Neuron (in vitro differentiated cells): ENCODE data around the gene TTLL6.
A peak's percentile ranks its signal among the peaks of the same experiment; 100 is the strongest.

Source experiments
- H2AFZ ChIP-seq: one replicate; pipeline ENCODE4 v1.6.1; 2013; ENCODE audit warnings: low read depth, mild to moderate bottlenecking, inconsistent platforms, low read length, moderate library complexity
- H3K27me3 ChIP-seq: one replicate; pipeline ENCODE4 v1.6.1; 2013; ENCODE audit warnings: low read length; ENCODE audit not compliant: insufficient read depth
- H3K36me3 ChIP-seq: one replicate; pipeline ENCODE4 v1.6.1; 2013; ENCODE audit warnings: low read length; ENCODE audit not compliant: insufficient read depth
- H3K4me1 ChIP-seq: one replicate; pipeline ENCODE4 v1.6.1; 2013; ENCODE audit warnings: low read length; ENCODE audit not compliant: insufficient read depth
- H3K4me3 ChIP-seq: 2 replicates; pipeline ENCODE4 v1.5.1; 2013; ENCODE audit warnings: mild to moderate bottlenecking, low read length, moderate library complexity
- H3K9me3 ChIP-seq: one replicate; pipeline ENCODE4 v1.6.1; 2013; ENCODE audit warnings: low read length

The TTLL6 gene

DNA sequence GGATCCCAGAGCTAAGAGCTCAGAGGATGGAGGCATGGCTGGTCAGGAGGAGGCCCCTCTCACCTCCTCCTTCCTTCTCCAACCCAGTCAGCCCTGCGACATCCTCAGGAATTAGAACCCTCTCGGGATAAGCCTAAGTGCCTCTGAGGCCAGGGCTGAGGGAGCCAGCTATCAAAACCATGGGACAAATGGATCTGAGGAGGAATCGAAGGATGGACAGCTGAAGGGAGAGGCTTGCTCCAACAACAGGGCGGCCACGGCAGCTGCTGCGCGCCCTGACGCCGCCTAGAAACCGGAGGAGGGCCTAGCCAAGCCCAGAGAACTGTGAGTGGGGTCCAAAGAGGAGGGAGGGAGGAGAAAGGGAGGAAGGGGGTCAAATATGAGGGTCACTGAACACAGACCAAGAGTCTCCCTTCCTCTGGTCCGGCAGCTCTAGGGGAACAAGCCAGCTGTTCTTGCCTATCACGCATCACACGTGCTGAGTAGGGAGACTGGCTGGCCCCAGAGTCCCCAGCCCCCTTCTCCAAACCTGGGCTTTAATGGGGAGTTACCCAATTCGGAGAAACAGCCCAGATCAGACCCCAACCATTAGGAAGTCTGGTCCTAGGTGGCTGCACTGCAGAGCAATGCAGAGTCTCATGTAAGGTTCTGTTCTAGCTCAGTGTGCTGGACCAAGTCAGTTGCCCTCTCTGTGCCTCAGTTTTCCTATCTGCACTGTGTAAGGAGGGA is 82.5 kb downstream of the TTLL6 start:
- Histone ChIP-seq H3K36me3 (no peaks in the 10 kb centered on the region), H2AFZ (no peak overlapping the region), H3K9me3 (peaks cover 2% of the 10 kb centered on the region), H3K4me3 (no peak overlapping the region), H3K27me3 (peaks cover 96% of the 10 kb centered on the region), H3K4me1 (no peaks in the 10 kb centered on the region)

GRCh38 chr17:48733632-48734328 is 83.2 kb downstream of the TTLL6 start:
- Histone ChIP-seq H3K4me1 (peaks cover 3% of the 10 kb centered on the region), H3K4me3 (no peak overlapping the region)

DNA sequence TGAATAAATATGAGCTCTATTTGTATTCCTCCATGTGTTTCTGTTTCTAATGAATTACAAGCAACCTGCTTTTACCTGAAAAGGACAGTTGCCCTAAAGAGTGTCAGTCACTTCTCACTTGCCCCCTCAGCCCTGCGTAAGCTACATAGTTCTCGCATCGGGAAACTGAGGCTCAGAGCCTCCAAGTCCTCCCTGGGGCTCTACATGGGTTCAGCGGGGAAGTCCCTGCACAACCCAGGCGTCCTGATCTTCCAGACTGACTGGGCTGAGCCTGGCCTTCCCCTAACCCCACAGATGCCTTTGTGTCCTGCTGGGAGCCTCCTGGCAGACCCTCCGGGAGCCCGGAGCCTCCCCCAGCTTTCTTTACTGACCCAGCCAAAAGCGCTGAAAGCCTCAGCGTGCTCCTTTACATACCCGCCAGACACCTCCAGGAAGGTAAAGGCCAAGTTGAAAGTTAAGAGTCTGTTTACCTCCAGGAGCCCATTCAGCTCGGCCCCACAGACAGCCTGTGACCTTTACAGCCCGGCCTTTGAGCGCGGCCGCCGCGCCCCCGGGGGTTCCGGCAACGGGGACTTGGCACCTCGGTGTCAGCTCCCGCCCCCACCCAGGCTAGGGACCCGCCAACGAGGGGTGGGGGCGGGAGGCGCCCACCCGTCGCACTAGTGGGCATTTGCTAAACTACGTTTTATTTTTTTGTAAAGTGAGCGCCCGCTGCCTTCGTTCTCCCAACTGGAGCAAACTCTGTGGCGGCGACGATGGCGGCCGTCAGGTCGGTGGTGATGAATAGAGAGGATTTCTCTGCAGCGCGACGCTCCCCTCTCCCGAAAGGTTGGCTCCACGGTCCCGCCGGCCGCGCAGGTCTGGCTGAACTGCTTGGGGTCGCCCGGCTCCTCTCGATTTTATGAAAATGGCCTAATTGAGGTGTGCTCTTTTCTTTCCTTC is 84.1 kb downstream of the TTLL6 start:
- Histone ChIP-seq H3K4me3 (no peak overlapping the region), H3K27me3 (peaks cover 95% of the 10 kb centered on the region), H3K4me1 (peaks cover 6% of the 10 kb centered on the region), H2AFZ (no peak overlapping the region), H3K9me3 (no peaks in the 10 kb centered on the region), H3K36me3 (no peaks in the 10 kb centered on the region)

More at GRCh38 chr17:48733632-48734328, 83.2 kb downstream of the TTLL6 start:
- H3K27me3 ChIP-seq = peaks cover 95% of the 10 kb centered on the region
- no peak overlapping the region for H2AFZ ChIP-seq
- no peaks in the 10 kb centered on the region for H3K36me3 ChIP-seq
- H3K9me3 ChIP-seq = peaks cover 2% of the 10 kb centered on the region

DNA sequence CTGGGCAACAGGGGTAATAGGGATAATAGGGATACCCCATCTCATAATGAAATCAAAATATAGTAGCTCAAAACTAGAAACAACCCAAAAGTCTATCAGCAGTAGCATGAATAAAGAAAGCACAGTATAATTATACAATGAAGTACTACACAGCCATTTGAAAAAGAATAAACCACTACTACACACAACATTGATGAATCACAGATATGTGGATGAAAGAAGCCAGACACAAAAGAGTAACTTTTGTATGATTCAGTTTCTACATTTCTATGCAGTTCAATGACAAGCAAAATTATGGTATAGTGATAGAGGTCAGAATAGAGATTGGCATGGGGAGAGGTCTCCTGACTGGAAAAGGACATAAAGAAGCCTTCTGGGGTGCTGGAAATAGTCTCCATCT is 85.7 kb downstream of the TTLL6 start:
- H3K27me3 ChIP-seq = peaks cover 97% of the 10 kb centered on the region
- no peaks in the 10 kb centered on the region for H3K9me3 ChIP-seq
- no peak overlapping the region for H2AFZ ChIP-seq
- no peaks in the 10 kb centered on the region for H3K36me3 ChIP-seq
- H3K4me1 ChIP-seq = peaks cover 6% of the 10 kb centered on the region
- H3K4me3 ChIP-seq = no peak overlapping the region

GRCh38 chr17:48730240-48730550 is 86.8 kb downstream of the TTLL6 start:
- H2AFZ ChIP-seq = no peak overlapping the region
- no peak overlapping the region for H3K4me3 ChIP-seq
- no peaks in the 10 kb centered on the region for H3K36me3 ChIP-seq
- H3K27me3 ChIP-seq = peaks cover 97% of the 10 kb centered on the region
- H3K9me3 ChIP-seq = no peaks in the 10 kb centered on the region
- peaks cover 6% of the 10 kb centered on the region for H3K4me1 ChIP-seq

DNA sequence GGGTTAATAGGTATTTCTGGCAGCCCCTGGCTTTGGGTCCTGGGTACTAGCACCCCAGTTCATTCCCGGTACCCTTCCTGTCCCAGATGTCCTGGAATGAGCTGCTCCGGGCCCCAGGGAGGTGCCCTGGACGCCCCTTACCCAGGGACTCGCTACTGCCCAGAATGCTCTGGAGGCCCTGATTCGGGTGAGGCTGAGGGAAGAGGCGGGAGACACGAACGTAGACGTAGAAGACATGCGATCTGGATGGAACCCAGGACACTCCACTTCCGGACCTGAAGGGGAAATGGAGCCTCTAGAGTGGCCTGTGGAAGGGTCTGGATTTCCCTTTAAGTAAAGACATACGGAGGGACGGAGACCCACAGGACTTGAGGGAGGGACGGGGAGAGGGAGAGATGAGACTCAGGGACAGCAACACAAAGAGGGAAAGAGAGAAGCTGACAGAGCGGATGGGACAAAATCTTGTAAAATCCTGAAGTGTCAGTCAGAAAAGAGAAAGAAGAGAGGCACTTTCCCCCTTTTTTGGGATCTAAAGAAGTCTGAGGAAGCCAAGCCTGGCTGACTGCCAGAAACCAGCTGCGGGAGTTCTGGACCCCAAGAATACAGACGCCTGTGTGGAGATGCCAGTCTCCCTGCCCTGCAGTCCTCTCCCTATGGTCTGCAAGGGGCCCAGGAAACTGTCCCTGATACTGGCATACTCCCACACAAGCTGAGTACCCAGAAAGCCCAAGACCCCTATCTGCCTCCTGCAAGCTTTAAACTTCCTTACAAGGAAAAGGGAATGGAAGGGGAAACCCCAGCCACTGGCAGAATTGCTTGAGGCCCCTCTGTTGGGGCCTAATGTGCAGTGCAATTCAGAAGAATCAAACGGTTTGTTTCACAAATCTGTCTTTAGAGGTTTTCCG is 87.4 kb downstream of the TTLL6 start:
- Histone ChIP-seq H3K4me1 (peaks cover 6% of the 10 kb centered on the region), H3K27me3 (peaks cover 97% of the 10 kb centered on the region), H3K4me3 (no peak overlapping the region), H3K9me3 (no peaks in the 10 kb centered on the region), H3K36me3 (no peaks in the 10 kb centered on the region), H2AFZ (no peak overlapping the region)

DNA sequence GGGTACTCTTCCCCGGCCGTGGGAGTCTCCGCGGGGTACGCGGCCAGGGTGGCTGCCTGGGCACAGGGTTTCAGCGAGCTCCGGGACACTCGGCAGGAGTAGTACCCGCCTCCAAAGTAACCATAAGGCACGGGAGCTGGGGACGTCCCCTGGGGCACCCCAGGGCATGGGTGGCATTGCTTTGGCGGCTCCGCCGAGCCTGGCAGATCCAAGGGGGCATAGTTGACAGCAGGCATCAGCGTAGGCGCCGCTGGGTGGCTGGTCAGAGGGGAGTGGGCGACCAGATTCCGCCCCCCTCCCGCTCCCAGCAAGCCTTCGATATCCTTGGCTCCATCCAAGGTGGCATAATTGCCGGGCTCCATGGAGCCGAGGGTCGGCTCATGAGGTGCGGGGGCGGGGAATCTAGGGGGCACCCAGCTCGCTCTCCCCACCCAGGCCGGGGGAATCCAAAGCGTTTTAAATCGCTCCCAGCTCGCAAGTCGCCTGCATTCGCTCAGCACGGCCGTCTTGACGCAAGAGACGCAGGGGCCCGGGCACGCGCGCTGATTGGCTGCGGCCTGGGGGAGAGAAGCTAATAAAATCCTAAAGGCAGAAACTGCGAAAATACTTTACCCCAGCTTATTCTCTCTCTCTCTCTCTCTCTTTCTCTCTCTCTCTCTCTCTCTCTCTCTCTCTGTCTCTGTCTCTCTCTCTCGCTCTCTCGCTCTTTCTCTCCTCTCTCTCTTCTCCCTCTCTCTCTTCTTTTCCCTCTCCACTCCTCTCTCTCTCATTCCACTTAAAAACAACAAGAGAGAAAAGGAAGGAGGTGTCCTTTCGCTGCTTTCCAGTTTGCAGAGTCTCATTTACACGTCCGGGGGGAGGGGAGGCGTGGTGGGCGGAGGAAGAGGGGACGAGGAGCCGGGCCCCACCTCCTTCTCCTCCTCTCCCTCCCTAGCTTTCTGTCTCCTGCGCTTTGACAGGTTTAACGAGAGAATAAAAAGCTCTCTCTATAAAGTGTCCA is 88.5 kb downstream of the TTLL6 start, which contains the start of gene HOXB13:
HOXB13 (minus strand) TSS at position 519 of the 1,000 bp plus-strand sequence; CDS start at position 362, 157 bp downstream.
- H2AFZ ChIP-seq = peak within 1 kb of the TSS; percentile 70
- H3K36me3 ChIP-seq = no peaks in the 10 kb centered on the region
- peaks cover 6% of the 10 kb centered on the region for H3K4me1 ChIP-seq
- peak within 1 kb of the TSS; percentile 19 for H3K4me3 ChIP-seq
- peaks cover 97% of the 10 kb centered on the region for H3K27me3 ChIP-seq
- no peaks in the 10 kb centered on the region for H3K9me3 ChIP-seq

GRCh38 chr17:48727415-48728175 is 89.4 kb downstream of the TTLL6 start:
- Histone ChIP-seq H3K4me1 (peaks cover 6% of the 10 kb centered on the region), H3K27me3 (peaks cover 97% of the 10 kb centered on the region), H3K9me3 (no peaks in the 10 kb centered on the region), H3K36me3 (no peaks in the 10 kb centered on the region), H2AFZ (no peak overlapping the region), H3K4me3 (no peak overlapping the region)

- H2AFZ ChIP-seq = no peak overlapping the region
- no peaks in the 10 kb centered on the region for H3K36me3 ChIP-seq
- H3K4me1 ChIP-seq = peaks cover 6% of the 10 kb centered on the region
- H3K4me3 ChIP-seq = no peak overlapping the region
- H3K27me3 ChIP-seq = peaks cover 97% of the 10 kb centered on the region
- H3K9me3 ChIP-seq = no peaks in the 10 kb centered on the region
These were observed 90.1 kb downstream of the TTLL6 start for GRCh38 chr17:48726916-48727286.

- H3K9me3 ChIP-seq = no peaks in the 10 kb centered on the region
- H3K36me3 ChIP-seq = no peaks in the 10 kb centered on the region
- H3K27me3 ChIP-seq = peaks cover 97% of the 10 kb centered on the region
- peaks cover 6% of the 10 kb centered on the region for H3K4me1 ChIP-seq
- H2AFZ ChIP-seq = no peak overlapping the region
- no peak overlapping the region for H3K4me3 ChIP-seq
These were observed 90.7 kb downstream of the TTLL6 start for GRCh38 chr17:48726114-48726915.
